Astrocyte (in vitro differentiated cells and primary cell): ENCODE results near the gene AMER3. TPM values are rescaled to one million over a fixed set of nuclear protein-coding genes. Genes with fewer than 3 reads are reported as not detected.

Experiments
- DNase-seq: peaks from one replicate; pipeline ENCODE4 v3.0.0-alpha.2; 2010; ENCODE audit warnings: low read depth
- FAIRE-seq: peaks from 2 replicates; lab custom pipeline; 2011; peaks lifted over from hg19 to GRCh38; lab: Jason Lieb, UNC
- H2AFZ ChIP-seq: 2 replicates; pipeline ENCODE4 v1.6.0; 2012; ENCODE audit warnings: low read depth, low read length, inconsistent platforms
- H3K27ac ChIP-seq: 2 replicates; pipeline ENCODE4 v1.5.1; 2011; ENCODE audit warnings: low read depth, low read length, inconsistent platforms
- H3K27me3 ChIP-seq: 2 replicates; pipeline ENCODE4 v1.6.0; 2011; ENCODE audit warnings: low read length, inconsistent platforms; ENCODE audit not compliant: insufficient read depth
- H3K36me3 ChIP-seq: 2 replicates; pipeline ENCODE4 v1.5.1; 2011; ENCODE audit warnings: low read length, inconsistent platforms; ENCODE audit not compliant: insufficient read depth
- H3K4me1 ChIP-seq: 2 replicates; pipeline ENCODE4 v1.5.1; 2011; ENCODE audit warnings: low read length, inconsistent platforms; ENCODE audit not compliant: insufficient read depth
- H3K4me2 ChIP-seq: 2 replicates; pipeline ENCODE4 v1.6.0; 2012; ENCODE audit warnings: low read length, inconsistent platforms
- H3K4me3 ChIP-seq: 2 replicates; pipeline ENCODE4 v1.5.1; 2011; ENCODE audit warnings: low read depth, mild to moderate bottlenecking, low read length, inconsistent platforms; ENCODE audit not compliant: insufficient read depth
- H3K79me2 ChIP-seq: 2 replicates; pipeline ENCODE4 v1.6.0; 2012; ENCODE audit warnings: mild to moderate bottlenecking, low read length, inconsistent platforms; ENCODE audit not compliant: insufficient read depth
- H3K9ac ChIP-seq: 2 replicates; pipeline ENCODE4 v1.6.0; 2012; ENCODE audit warnings: mild to moderate bottlenecking, low read length, inconsistent platforms
- H3K9me3 ChIP-seq: 2 replicates; pipeline ENCODE4 v1.5.1; 2012; ENCODE audit warnings: low read depth, mild to moderate bottlenecking, low read length, inconsistent platforms; ENCODE audit not compliant: insufficient read depth
- H4K20me1 ChIP-seq: 2 replicates; pipeline ENCODE4 v1.6.0; 2012; ENCODE audit warnings: low read length, inconsistent platforms; ENCODE audit not compliant: insufficient read depth
- H3K27ac Mint-ChIP-seq: one replicate; pipeline ENCODE4 v1.8.0; 2021; ENCODE audit warnings: mild to moderate bottlenecking, mixed read lengths; ENCODE audit not compliant: unreplicated experiment
- H3K27me3 Mint-ChIP-seq: one replicate; pipeline ENCODE4 v1.8.0; 2021; ENCODE audit warnings: low read depth, mixed read lengths; ENCODE audit not compliant: unreplicated experiment
- H3K36me3 Mint-ChIP-seq: one replicate; pipeline ENCODE4 v1.8.0; 2021; ENCODE audit warnings: low read depth, mixed read lengths; ENCODE audit not compliant: unreplicated experiment
- H3K4me1 Mint-ChIP-seq: one replicate; pipeline ENCODE4 v1.8.0; 2021; ENCODE audit warnings: low read depth, mixed read lengths; ENCODE audit not compliant: unreplicated experiment
- H3K4me3 Mint-ChIP-seq: one replicate; pipeline ENCODE4 v1.8.0; 2021; ENCODE audit warnings: mild to moderate bottlenecking, moderate library complexity, mixed read lengths; ENCODE audit not compliant: unreplicated experiment
- H3K9me3 Mint-ChIP-seq: one replicate; pipeline ENCODE4 v1.8.0; 2021; ENCODE audit warnings: mild to moderate bottlenecking, mixed read lengths; ENCODE audit not compliant: unreplicated experiment
- EZH2 ChIP-seq: IDR thresholded peaks from 2 replicates; pipeline ENCODE4 v1.6.1; 2012; ENCODE audit warnings: mild to moderate bottlenecking, low read length, inconsistent platforms; ENCODE audit not compliant: insufficient read depth
- total RNA-seq: library from RNA; stranded (reverse); gene quantifications from 2 replicates; pipeline ENCODE4 v1.2.1, GENCODE V29; 2021
- TF ChIP-seq, protein P1 (sequence below): IDR thresholded peaks from 2 replicates; pipeline ENCODE4 v1.5.1; 2011; ENCODE audit warnings: low read depth, mild to moderate bottlenecking, inconsistent platforms, low read length, moderate library complexity; ENCODE audit not compliant: insufficient read depth

The AMER3 gene
- total RNA-seq, 1 donor from 2014 or later, result not detected

- FAIRE-seq, result no peak
- Mint-ChIP-seq H3K36me3 (no peaks in the 10 kb centered on the region), H3K27ac (no peak overlapping the region), H3K27me3 (peaks cover 23% of the 10 kb centered on the region), H3K4me3 (peak overlapping the region; percentile 62), H3K4me1 (peaks cover 12% of the 10 kb centered on the region), H3K9me3 (no peaks in the 10 kb centered on the region)
- Histone ChIP-seq H3K27me3 (peaks cover 5% of the 10 kb centered on the region), H3K9ac (peak overlapping the region; percentile 88), H3K4me2 (peak overlapping the region; percentile 99), H3K27ac (peak overlapping the region; percentile 80), H3K4me1 (peaks cover 7% of the 10 kb centered on the region), H3K36me3 (no peaks in the 10 kb centered on the region), H4K20me1 (no peaks in the 10 kb centered on the region), H3K9me3 (no peaks in the 10 kb centered on the region), H3K79me2 (no peaks in the 10 kb centered on the region), H2AFZ (peak overlapping the region; percentile 100), H3K4me3 (peak overlapping the region; percentile 74)
- DNase-seq, result peak; percentile 56
- TF ChIP-seq, protein P1, sequence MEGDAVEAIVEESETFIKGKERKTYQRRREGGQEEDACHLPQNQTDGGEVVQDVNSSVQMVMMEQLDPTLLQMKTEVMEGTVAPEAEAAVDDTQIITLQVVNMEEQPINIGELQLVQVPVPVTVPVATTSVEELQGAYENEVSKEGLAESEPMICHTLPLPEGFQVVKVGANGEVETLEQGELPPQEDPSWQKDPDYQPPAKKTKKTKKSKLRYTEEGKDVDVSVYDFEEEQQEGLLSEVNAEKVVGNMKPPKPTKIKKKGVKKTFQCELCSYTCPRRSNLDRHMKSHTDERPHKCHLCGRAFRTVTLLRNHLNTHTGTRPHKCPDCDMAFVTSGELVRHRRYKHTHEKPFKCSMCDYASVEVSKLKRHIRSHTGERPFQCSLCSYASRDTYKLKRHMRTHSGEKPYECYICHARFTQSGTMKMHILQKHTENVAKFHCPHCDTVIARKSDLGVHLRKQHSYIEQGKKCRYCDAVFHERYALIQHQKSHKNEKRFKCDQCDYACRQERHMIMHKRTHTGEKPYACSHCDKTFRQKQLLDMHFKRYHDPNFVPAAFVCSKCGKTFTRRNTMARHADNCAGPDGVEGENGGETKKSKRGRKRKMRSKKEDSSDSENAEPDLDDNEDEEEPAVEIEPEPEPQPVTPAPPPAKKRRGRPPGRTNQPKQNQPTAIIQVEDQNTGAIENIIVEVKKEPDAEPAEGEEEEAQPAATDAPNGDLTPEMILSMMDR, result peak; percentile 56
- TF ChIP-seq EZH2, result no peak
Observed at GRCh38 chr2:130797493-130798435, 42.4 kb downstream of the AMER3 start.

DNA sequence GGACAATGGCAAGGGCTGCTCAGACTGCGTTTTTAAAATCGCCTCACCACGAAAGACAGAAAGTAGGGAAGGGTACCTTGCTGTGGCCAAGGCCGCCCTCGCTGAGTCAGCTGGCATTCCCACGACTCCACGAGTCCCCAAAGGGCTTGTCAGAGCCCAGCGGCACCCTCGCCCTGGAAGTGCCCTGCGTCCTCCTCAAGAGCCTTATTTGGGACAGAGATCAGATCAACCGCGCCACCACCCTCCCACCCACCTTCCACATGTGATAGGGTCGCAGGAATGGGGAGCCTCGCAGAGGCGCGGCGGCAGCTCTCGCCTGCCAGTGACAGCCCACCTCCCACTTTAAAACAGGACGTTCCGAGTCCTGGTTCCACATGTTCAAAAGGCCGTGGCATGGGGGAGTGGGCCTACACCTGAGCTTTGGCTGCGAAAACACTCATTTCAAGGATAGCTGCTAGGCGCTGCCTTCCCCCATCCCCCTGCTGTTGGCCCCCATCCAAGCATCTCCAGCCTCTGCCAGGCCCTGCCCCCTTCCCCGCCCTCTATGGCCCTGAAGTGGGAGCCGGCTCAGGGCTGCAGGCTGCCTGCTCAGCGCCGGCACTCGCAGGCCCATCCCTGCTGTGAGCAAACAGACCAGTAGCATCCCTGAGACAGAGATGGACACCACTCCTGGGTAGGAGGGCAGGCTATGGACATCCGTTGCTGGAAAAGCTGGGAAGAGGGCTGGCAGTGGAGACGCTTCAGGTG is 43.3 kb downstream of the AMER3 start:
- peak overlapping the region; percentile 88 for H3K9ac ChIP-seq
- peak overlapping the region; percentile 74 for H3K4me3 ChIP-seq
- H3K27ac Mint-ChIP-seq, result no peak overlapping the region
- H3K4me1 ChIP-seq, result peaks cover 7% of the 10 kb centered on the region
- H4K20me1 ChIP-seq, result no peaks in the 10 kb centered on the region
- peak overlapping the region; percentile 50 for H3K4me3 Mint-ChIP-seq
- no peak overlapping the region for H3K27ac ChIP-seq
- H2AFZ ChIP-seq, result peak overlapping the region; percentile 100
- peaks cover 25% of the 10 kb centered on the region for H3K27me3 Mint-ChIP-seq
- TF ChIP-seq EZH2, result no peak
- TF ChIP-seq, protein P1, result no peak
- no peaks in the 10 kb centered on the region for H3K9me3 Mint-ChIP-seq
- H3K36me3 Mint-ChIP-seq, result no peaks in the 10 kb centered on the region
- H3K79me2 ChIP-seq, result no peaks in the 10 kb centered on the region
- H3K27me3 ChIP-seq, result peaks cover 2% of the 10 kb centered on the region
- FAIRE-seq (no peak), DNase-seq (no peak)
- no peaks in the 10 kb centered on the region for H3K9me3 ChIP-seq
- H3K4me2 ChIP-seq, result peak overlapping the region; percentile 99
- no peaks in the 10 kb centered on the region for H3K36me3 ChIP-seq
- peaks cover 12% of the 10 kb centered on the region for H3K4me1 Mint-ChIP-seq
